Measurements from ENCODE around the gene CD74. TPM values are rescaled to one million over a fixed set of nuclear protein-coding genes. Genes with fewer than 3 reads are reported as not detected.

CD74 gene
- total RNA-seq, 1 donor from 2014 or later: 15.7 TPM

- no peaks in the 10 kb centered on the region for H3K79me2 ChIP-seq (ENCODE audit: insufficient read depth, low read length)
- no peak overlapping the region for H3K9ac ChIP-seq (ENCODE audit: low read length)
- no peaks in the 10 kb centered on the region for H3K9me3 ChIP-seq (ENCODE audit: insufficient read depth, low read depth, low read length)
- H3K27me3 ChIP-seq (ENCODE audit: insufficient read depth, low read length): no peaks in the 10 kb centered on the region
- FAIRE-seq (no peak), DNase-seq (ENCODE audit: low read depth) (no peak)
- no peak overlapping the region for H3K4me2 ChIP-seq (ENCODE audit: low read length)
- H3K4me1 ChIP-seq (ENCODE audit: insufficient read depth, low read length): no peaks in the 10 kb centered on the region
- no peak overlapping the region for H3K27ac Mint-ChIP-seq (ENCODE audit: unreplicated experiment)
- no peaks in the 10 kb centered on the region for H3K36me3 ChIP-seq (ENCODE audit: insufficient read depth, low read length)
- no peak overlapping the region for H3K4me3 Mint-ChIP-seq (ENCODE audit: unreplicated experiment)
- TF ChIP-seq CTCF (IDR thresholded peaks at IDR 0.05; ENCODE audit: insufficient read depth, low read depth, low read length) (no peak), EZH2 (IDR thresholded peaks at IDR 0.05; ENCODE audit: insufficient read depth, low read length) (no peak)
- no peak overlapping the region for H2AFZ ChIP-seq (ENCODE audit: low read depth, low read length)
- H3K9me3 Mint-ChIP-seq (ENCODE audit: unreplicated experiment): peaks cover 2% of the 10 kb centered on the region
- H4K20me1 ChIP-seq (ENCODE audit: insufficient read depth, low read length): no peaks in the 10 kb centered on the region
- peaks cover 3% of the 10 kb centered on the region for H3K36me3 Mint-ChIP-seq (ENCODE audit: low read depth, unreplicated experiment)
- no peak overlapping the region for H3K27ac ChIP-seq (ENCODE audit: low read depth, low read length)
- H3K4me3 ChIP-seq (ENCODE audit: insufficient read depth, low read depth, low read length): no peak overlapping the region
- H3K4me1 Mint-ChIP-seq (ENCODE audit: low read depth, unreplicated experiment): peaks cover 4% of the 10 kb centered on the region
- H3K27me3 Mint-ChIP-seq (ENCODE audit: low read depth, unreplicated experiment): peaks cover 2% of the 10 kb centered on the region
Measured at GRCh38 chr5:150407096-150407720, 5.5 kb downstream of the CD74 start.

- Histone ChIP-seq H3K27me3 (ENCODE audit: insufficient read depth, low read length) (no peaks in the 10 kb centered on the region), H3K4me3 (ENCODE audit: insufficient read depth, low read depth, low read length) (no peak overlapping the region), H3K9me3 (ENCODE audit: insufficient read depth, low read depth, low read length) (no peaks in the 10 kb centered on the region), H3K79me2 (ENCODE audit: insufficient read depth, low read length) (no peaks in the 10 kb centered on the region), H4K20me1 (ENCODE audit: insufficient read depth, low read length) (no peaks in the 10 kb centered on the region), H3K27ac (ENCODE audit: low read depth, low read length) (no peak overlapping the region), H3K4me1 (ENCODE audit: insufficient read depth, low read length) (no peaks in the 10 kb centered on the region), H3K36me3 (ENCODE audit: insufficient read depth, low read length) (no peaks in the 10 kb centered on the region), H3K9ac (ENCODE audit: low read length) (no peak overlapping the region), H2AFZ (ENCODE audit: low read depth, low read length) (no peak overlapping the region), H3K4me2 (ENCODE audit: low read length) (no peak overlapping the region)
- Mint-ChIP-seq H3K36me3 (ENCODE audit: low read depth, unreplicated experiment) (peaks cover 3% of the 10 kb centered on the region), H3K4me3 (ENCODE audit: unreplicated experiment) (no peak overlapping the region), H3K27ac (ENCODE audit: unreplicated experiment) (no peak overlapping the region), H3K4me1 (ENCODE audit: low read depth, unreplicated experiment) (peaks cover 4% of the 10 kb centered on the region), H3K27me3 (ENCODE audit: low read depth, unreplicated experiment) (peaks cover 2% of the 10 kb centered on the region), H3K9me3 (ENCODE audit: unreplicated experiment) (peaks cover 2% of the 10 kb centered on the region)
- DNase-seq (ENCODE audit: low read depth) (no peak), FAIRE-seq (no peak)
- no peak for TF ChIP-seq CTCF (IDR thresholded peaks at IDR 0.05; ENCODE audit: insufficient read depth, low read depth, low read length)
- TF ChIP-seq EZH2 (IDR thresholded peaks at IDR 0.05; ENCODE audit: insufficient read depth, low read length): no peak
Measured at GRCh38 chr5:150406723-150407095, 6.0 kb downstream of the CD74 start.

GRCh38 chr5:150406103-150406722, 6.5 kb downstream of the CD74 start:
- H3K36me3 Mint-ChIP-seq (ENCODE audit: low read depth, unreplicated experiment): peaks cover 7% of the 10 kb centered on the region
- no peak overlapping the region for H3K4me2 ChIP-seq (ENCODE audit: low read length)
- no peaks in the 10 kb centered on the region for H3K27me3 ChIP-seq (ENCODE audit: insufficient read depth, low read length)
- no peaks in the 10 kb centered on the region for H3K79me2 ChIP-seq (ENCODE audit: insufficient read depth, low read length)
- H3K4me3 ChIP-seq (ENCODE audit: insufficient read depth, low read depth, low read length): no peak overlapping the region
- no peak for FAIRE-seq
- peak overlapping the region; percentile 66 for H3K27ac Mint-ChIP-seq (ENCODE audit: unreplicated experiment)
- H3K27me3 Mint-ChIP-seq (ENCODE audit: low read depth, unreplicated experiment): peaks cover 2% of the 10 kb centered on the region
- H3K9me3 ChIP-seq (ENCODE audit: insufficient read depth, low read depth, low read length): no peaks in the 10 kb centered on the region
- H3K4me3 Mint-ChIP-seq (ENCODE audit: unreplicated experiment): no peak overlapping the region
- H3K27ac ChIP-seq (ENCODE audit: low read depth, low read length): no peak overlapping the region
- H3K36me3 ChIP-seq (ENCODE audit: insufficient read depth, low read length): no peaks in the 10 kb centered on the region
- no peak overlapping the region for H2AFZ ChIP-seq (ENCODE audit: low read depth, low read length)
- no peak for DNase-seq (ENCODE audit: low read depth)
- TF ChIP-seq EZH2 (IDR thresholded peaks at IDR 0.05; ENCODE audit: insufficient read depth, low read length) (no peak), CTCF (IDR thresholded peaks at IDR 0.05; ENCODE audit: insufficient read depth, low read depth, low read length) (no peak)
- H3K4me1 Mint-ChIP-seq (ENCODE audit: low read depth, unreplicated experiment): peaks cover 4% of the 10 kb centered on the region
- H3K9me3 Mint-ChIP-seq (ENCODE audit: unreplicated experiment): peaks cover 2% of the 10 kb centered on the region
- no peaks in the 10 kb centered on the region for H4K20me1 ChIP-seq (ENCODE audit: insufficient read depth, low read length)
- H3K9ac ChIP-seq (ENCODE audit: low read length): no peak overlapping the region
- no peaks in the 10 kb centered on the region for H3K4me1 ChIP-seq (ENCODE audit: insufficient read depth, low read length)

Measured in astrocyte (in vitro differentiated cells and primary cell).